OCI-LY1 (cell line): ENCODE measurements around the gene ABCF3.
"Not testable (repeated sequence)": the region's sequence is repeated elsewhere in the genome, so short reads cannot be mapped to it uniquely, and the experiment has no call there.

Experiments used
- H2AFZ ChIP-seq: fragments of 200-600 bp; sonication (generic), shearing (Covaris generic); 2 replicates; pipeline ENCODE4 v1.6.0; 2014; ENCODE audit warnings: antibody characterized with exemption, mild to moderate bottlenecking, low read length
- H3F3A ChIP-seq: fragments of 200-600 bp; sonication (generic), shearing (Covaris generic); 2 replicates; pipeline ENCODE4 v1.6.0; 2014; ENCODE audit warnings: mild to moderate bottlenecking, antibody characterized with exemption, low read length, moderate library complexity; ENCODE audit not compliant: insufficient read depth
- H3K27ac ChIP-seq: fragments of 200-600 bp; sonication (generic); 2 replicates; pipeline ENCODE4 v1.5.1; 2014; ENCODE audit warnings: low read length, mixed run types, mild to moderate bottlenecking, low read depth; ENCODE audit not compliant: poor library complexity, severe bottlenecking
- H3K27me3 ChIP-seq: fragments of 200-600 bp; sonication (generic); 2 replicates; pipeline ENCODE4 v1.6.0; 2014; ENCODE audit warnings: antibody characterized with exemption, mild to moderate bottlenecking, low read length, moderate library complexity; ENCODE audit not compliant: insufficient read depth
- H3K36me3 ChIP-seq: fragments of 200-600 bp; sonication (generic); 2 replicates; pipeline ENCODE4 v1.6.1; 2014; ENCODE audit warnings: mild to moderate bottlenecking, antibody characterized with exemption, low read length, moderate library complexity, mixed read lengths; ENCODE audit not compliant: insufficient read depth
- H3K4me1 ChIP-seq: fragments of 200-600 bp; sonication (generic); 2 replicates; pipeline ENCODE4 v1.5.1; 2014; ENCODE audit warnings: mild to moderate bottlenecking, low read length, moderate library complexity; ENCODE audit not compliant: insufficient read depth, severe bottlenecking
- H3K4me2 ChIP-seq: fragments of 200-600 bp; sonication (generic), shearing (Covaris generic); 2 replicates; pipeline ENCODE4 v1.6.1; 2014; ENCODE audit warnings: low read length
- H3K4me3 ChIP-seq: fragments of 200-600 bp; sonication (generic); 2 replicates; pipeline ENCODE4 v1.5.1; 2014; ENCODE audit warnings: low read length, low read depth, mild to moderate bottlenecking, mixed read lengths; ENCODE audit not compliant: poor library complexity, severe bottlenecking
- H3K79me2 ChIP-seq: fragments of 200-600 bp; shearing (Covaris generic); 2 replicates; pipeline ENCODE4 v1.6.1; 2016; ENCODE audit warnings: mixed run types, low read length, mixed read lengths; ENCODE audit not compliant: insufficient read depth
- H3K9ac ChIP-seq: fragments of 200-600 bp; sonication (generic), shearing (Covaris generic); 2 replicates; pipeline ENCODE4 v1.6.1; 2014; ENCODE audit warnings: mild to moderate bottlenecking, low read length, mixed read lengths
- H3K9me2 ChIP-seq: fragments of 200-600 bp; sonication (generic), shearing (Covaris generic); 2 replicates; pipeline ENCODE4 v1.6.1; 2014; ENCODE audit warnings: low read depth, mild to moderate bottlenecking, low read length, mixed read lengths
- H3K9me3 ChIP-seq: fragments of 200-600 bp; shearing (Covaris generic); 2 replicates; pipeline ENCODE4 v1.6.1; 2014; ENCODE audit warnings: low read length, mixed read lengths
- H4K20me1 ChIP-seq: fragments of 200-600 bp; sonication (generic), shearing (Covaris generic); 2 replicates; pipeline ENCODE4 v1.6.0; 2016; ENCODE audit warnings: mild to moderate bottlenecking, low read length; ENCODE audit not compliant: insufficient read depth
- EZH2 ChIP-seq: fragments of 200-600 bp; sonication (generic), shearing (Covaris generic); IDR thresholded peaks from 2 replicates; pipeline ENCODE4 v1.8.0; 2017; ENCODE audit warnings: borderline replicate concordance, mixed run types, mild to moderate bottlenecking, antibody characterized with exemption, low read length, moderate library complexity, mixed read lengths
- TF ChIP-seq, protein P1 (sequence below): fragments of 200-600 bp; sonication (generic), shearing (Covaris generic); IDR thresholded peaks from 2 replicates; pipeline ENCODE4 v1.5.1; 2017; ENCODE audit warnings: mild to moderate bottlenecking, antibody characterized with exemption, low read length, moderate library complexity, mixed read lengths

ABCF3 gene

DNA sequence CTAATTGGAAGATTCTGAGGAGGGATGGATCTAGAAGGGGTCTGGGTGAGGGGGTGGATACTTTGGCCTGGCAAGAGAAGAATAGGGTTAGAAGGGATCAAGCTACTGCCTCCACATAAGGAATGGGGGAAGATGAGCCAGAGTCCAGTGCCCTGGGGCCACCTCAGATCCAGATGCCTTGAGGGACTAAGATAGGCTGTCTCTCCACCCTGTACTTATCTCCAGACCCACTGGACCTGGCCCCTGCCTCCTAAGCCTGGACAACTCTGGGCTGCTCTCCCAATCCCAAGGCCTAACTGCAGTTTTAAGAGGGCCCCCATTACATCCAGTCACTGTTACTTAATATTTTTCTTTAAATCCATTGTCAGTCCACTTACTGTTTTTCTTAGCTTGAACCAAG lies 28.8 kb upstream of the ABCF3 start:
- peak overlapping the region; percentile 48 for H3K27ac ChIP-seq

DNA sequence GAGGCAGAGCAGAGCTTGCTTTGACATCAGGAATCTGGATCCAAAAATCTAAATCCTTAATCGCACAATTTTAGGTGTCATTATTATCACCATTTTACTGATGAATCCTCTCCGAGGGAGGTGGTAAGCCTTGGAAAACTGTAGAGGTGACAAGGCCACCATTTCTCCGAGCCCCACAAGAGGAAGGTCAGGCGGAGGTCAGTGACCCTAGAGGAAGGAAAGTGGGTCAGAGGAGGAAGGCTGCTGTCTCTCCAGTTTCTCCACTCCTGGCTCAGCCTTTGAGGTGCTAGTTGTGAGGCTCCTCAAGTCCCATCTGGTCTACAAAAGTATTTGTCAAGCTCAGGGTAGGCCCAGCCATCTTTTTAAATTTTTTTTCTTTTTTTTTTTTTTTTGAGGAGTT lies 27.6 kb upstream of the ABCF3 start:
- no peaks in the 10 kb centered on the region for H3K9me2 ChIP-seq
- no peak for TF ChIP-seq EZH2
- TF ChIP-seq, protein P1, sequence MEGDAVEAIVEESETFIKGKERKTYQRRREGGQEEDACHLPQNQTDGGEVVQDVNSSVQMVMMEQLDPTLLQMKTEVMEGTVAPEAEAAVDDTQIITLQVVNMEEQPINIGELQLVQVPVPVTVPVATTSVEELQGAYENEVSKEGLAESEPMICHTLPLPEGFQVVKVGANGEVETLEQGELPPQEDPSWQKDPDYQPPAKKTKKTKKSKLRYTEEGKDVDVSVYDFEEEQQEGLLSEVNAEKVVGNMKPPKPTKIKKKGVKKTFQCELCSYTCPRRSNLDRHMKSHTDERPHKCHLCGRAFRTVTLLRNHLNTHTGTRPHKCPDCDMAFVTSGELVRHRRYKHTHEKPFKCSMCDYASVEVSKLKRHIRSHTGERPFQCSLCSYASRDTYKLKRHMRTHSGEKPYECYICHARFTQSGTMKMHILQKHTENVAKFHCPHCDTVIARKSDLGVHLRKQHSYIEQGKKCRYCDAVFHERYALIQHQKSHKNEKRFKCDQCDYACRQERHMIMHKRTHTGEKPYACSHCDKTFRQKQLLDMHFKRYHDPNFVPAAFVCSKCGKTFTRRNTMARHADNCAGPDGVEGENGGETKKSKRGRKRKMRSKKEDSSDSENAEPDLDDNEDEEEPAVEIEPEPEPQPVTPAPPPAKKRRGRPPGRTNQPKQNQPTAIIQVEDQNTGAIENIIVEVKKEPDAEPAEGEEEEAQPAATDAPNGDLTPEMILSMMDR = no peak
- H3K9ac ChIP-seq = no peak overlapping the region
- no peak overlapping the region for H3K27ac ChIP-seq
- peaks cover 29% of the 10 kb centered on the region for H3K4me1 ChIP-seq
- no peak overlapping the region for H2AFZ ChIP-seq
- no peaks in the 10 kb centered on the region for H4K20me1 ChIP-seq
- no peaks in the 10 kb centered on the region for H3K27me3 ChIP-seq
- no peaks in the 10 kb centered on the region for H3K9me3 ChIP-seq
- no peaks in the 10 kb centered on the region for H3K36me3 ChIP-seq
- no peak overlapping the region for H3K4me3 ChIP-seq
- H3K4me2 ChIP-seq = no peak overlapping the region
- H3K79me2 ChIP-seq = peaks cover 19% of the 10 kb centered on the region
- H3F3A ChIP-seq = peaks cover 3% of the 10 kb centered on the region; the same call in 1 of the 2 replicates

More for the DNA sequence above, 28.8 kb upstream of the ABCF3 start:
- H3K4me1 ChIP-seq = peaks cover 33% of the 10 kb centered on the region
- no peaks in the 10 kb centered on the region for H3K9me2 ChIP-seq
- H3K9me3 ChIP-seq = no peaks in the 10 kb centered on the region
- H3F3A ChIP-seq = peaks cover 3% of the 10 kb centered on the region; the same call in 1 of the 2 replicates
- peaks cover 19% of the 10 kb centered on the region for H3K79me2 ChIP-seq
- no peak for TF ChIP-seq EZH2
- TF ChIP-seq, protein P1 = no peak
- no peaks in the 10 kb centered on the region for H4K20me1 ChIP-seq
- H2AFZ ChIP-seq = no peak overlapping the region
- H3K9ac ChIP-seq = peak overlapping the region; percentile 95
- no peaks in the 10 kb centered on the region for H3K36me3 ChIP-seq
- no peaks in the 10 kb centered on the region for H3K27me3 ChIP-seq
- peak overlapping the region; percentile 95 for H3K4me2 ChIP-seq
- H3K4me3 ChIP-seq = peak overlapping the region; percentile 98

DNA sequence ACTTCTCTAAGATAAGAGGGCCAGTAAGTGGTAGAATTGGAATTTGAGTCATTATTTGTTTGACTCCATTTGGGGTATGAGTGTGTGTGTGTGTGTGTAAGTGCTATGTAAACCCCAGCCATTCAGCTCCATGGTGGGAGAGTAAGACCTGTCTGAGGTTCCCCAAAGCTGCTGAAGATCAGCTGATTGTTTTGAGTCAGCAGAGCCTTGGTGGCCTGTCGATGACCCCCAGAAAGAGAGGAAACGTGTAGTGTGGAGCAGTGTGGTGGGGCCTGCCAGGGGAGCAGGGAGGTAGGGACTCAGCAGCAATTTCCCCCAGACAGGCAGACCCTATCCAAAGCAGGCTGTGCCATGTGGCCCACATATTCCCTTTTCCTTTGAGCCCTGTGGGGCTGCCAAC lies 25.5 kb upstream of the ABCF3 start:
- no peak overlapping the region for H3K9ac ChIP-seq
- H3K36me3 ChIP-seq = peaks cover 16% of the 10 kb centered on the region; the same call in 1 of the 2 replicates
- no peaks in the 10 kb centered on the region for H3K9me3 ChIP-seq
- no peaks in the 10 kb centered on the region for H3K27me3 ChIP-seq
- no peak overlapping the region for H3K27ac ChIP-seq
- H3K4me2 ChIP-seq = no peak overlapping the region
- TF ChIP-seq, protein P1 = no peak
- no peak for TF ChIP-seq EZH2
- no peaks in the 10 kb centered on the region for H3F3A ChIP-seq
- H3K79me2 ChIP-seq = peaks cover 19% of the 10 kb centered on the region
- no peak overlapping the region for H2AFZ ChIP-seq
- peaks cover 21% of the 10 kb centered on the region for H3K4me1 ChIP-seq
- no peak overlapping the region for H3K4me3 ChIP-seq
- no peaks in the 10 kb centered on the region for H3K9me2 ChIP-seq
- H4K20me1 ChIP-seq = no peaks in the 10 kb centered on the region

DNA sequence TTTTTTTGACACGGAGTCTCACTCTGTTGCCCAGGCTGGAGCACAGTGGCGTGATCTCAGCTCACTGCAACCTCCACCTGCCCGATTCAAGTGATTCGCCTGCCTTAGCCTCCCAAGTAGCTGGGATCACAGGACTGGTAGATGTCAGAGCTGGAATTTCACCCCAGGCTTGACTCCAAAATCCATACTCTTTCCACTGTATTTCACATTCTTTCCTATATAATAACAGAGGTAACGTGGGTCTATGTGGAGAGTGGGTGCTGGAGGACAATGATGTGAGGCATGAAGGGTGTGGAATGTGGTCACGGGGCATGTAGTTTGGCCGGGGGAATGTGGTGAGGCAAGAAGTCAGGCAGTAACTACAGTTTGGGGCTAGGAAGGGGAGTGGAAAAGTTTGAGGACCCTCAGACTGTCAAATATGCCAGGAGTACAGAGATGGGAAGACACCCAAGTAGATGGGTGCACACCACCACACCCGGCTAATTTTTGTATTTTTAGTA lies 23.4 kb upstream of the ABCF3 start:
- peaks cover 37% of the 10 kb centered on the region for H3K36me3 ChIP-seq
- H3K79me2 ChIP-seq, H3K27ac ChIP-seq, H3K4me2 ChIP-seq, H3K9ac ChIP-seq, H3F3A ChIP-seq, H3K9me2 ChIP-seq, H2AFZ ChIP-seq, H3K4me1 ChIP-seq, H4K20me1 ChIP-seq, H3K27me3 ChIP-seq, H3K4me3 ChIP-seq, H3K9me3 ChIP-seq: not testable (repeated sequence)
